Measurements from ENCODE around the gene M1AP.

DNA sequence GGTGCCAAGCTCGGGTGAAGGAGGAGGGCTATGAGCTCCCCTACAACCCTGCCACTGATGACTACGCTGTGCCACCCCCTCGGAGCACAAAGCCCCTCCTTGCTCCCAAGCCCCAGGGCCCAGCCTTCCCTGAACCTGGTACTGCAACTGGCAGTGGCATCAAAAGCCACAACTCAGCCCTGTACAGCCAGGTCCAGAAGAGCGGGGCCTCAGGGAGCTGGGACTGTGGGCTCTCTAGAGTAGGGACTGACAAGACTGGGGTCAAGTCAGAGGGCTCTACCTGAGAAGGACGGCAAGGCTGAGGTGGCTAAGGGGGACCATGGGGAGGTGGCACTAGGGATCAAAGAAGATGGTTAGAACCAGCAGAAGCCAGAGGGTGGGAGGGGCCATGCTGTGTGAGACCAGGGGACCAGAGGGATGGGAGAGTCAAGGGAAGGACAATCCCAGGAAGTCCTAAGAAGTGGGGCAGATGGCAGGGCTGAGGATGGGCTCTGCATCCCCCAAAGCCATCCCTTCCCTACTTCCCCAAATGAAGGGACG, 91.2 kb downstream of the M1AP start:
- no peak for TF ChIP-seq EZH2 (IDR thresholded peaks at IDR 0.05; ENCODE audit: low read length, missing control alignments)
- TF ChIP-seq, protein P1, sequence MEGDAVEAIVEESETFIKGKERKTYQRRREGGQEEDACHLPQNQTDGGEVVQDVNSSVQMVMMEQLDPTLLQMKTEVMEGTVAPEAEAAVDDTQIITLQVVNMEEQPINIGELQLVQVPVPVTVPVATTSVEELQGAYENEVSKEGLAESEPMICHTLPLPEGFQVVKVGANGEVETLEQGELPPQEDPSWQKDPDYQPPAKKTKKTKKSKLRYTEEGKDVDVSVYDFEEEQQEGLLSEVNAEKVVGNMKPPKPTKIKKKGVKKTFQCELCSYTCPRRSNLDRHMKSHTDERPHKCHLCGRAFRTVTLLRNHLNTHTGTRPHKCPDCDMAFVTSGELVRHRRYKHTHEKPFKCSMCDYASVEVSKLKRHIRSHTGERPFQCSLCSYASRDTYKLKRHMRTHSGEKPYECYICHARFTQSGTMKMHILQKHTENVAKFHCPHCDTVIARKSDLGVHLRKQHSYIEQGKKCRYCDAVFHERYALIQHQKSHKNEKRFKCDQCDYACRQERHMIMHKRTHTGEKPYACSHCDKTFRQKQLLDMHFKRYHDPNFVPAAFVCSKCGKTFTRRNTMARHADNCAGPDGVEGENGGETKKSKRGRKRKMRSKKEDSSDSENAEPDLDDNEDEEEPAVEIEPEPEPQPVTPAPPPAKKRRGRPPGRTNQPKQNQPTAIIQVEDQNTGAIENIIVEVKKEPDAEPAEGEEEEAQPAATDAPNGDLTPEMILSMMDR (conservative IDR thresholded peaks at IDR 0.05 in 1 of 2, IDR thresholded peaks at IDR 0.05 in 1 of 2; ENCODE audit: low read depth in 1 of 2, low read length in 2 of 2) = no peak

All from fibroblast of lung (primary cell).